ENCODE results near the gene RGCC.

The RGCC gene

DNA sequence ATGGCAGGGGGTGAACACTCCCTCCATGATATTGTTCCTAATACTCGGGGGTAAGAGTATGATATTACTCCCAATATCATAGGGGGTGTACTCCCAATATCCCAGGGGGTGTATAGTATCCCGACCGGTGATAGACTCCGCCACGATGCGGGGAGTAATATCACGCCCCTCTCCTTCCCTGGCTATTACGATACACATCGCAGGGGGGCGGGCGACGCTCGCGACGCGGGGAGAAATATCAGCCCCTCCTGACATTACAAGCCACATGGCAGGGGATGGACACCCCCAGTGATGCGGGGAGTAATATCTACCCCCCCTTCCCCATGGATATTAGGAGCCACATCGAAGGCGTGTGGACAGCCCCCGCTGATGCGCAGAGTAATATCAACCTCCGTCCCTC lies 3.2 kb upstream of the RGCC start:
- peak; percentile 19 for DNase-seq

- peak; percentile 83 for DNase-seq
Observed at GRCh38 chr13:41455725-41456419, 1.5 kb upstream of the RGCC start.

DNA sequence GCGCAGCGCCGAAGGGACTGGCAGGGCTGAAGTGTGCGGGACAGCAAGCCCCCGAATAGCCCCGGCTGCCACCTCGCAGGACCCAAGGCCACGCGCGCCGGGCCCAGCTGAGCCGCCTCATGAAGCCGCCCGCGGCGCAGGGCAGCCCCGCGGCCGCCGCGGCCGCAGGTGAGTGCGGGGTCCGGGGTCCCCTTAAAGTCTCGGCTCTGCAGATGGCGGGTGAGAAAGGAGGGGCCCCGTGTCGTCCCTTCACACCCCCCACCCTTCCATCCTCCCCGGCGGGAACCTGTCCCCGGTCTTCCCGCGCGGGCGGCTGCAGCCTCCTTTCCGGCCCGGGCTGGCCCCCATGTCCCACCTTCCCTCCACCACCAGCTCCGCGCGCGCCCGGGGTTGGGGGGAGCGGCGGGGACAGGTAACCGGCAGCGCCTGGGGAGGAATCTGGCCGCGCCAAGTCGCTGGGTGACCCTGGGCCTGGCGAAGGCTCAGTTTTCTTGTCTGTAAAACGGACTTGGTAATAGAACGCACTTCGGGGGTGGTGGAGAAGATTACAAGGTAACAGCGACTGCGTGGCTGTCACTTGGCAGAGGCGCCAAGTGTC lies 338 bp downstream of the RGCC start:
- DNase-seq: peak; percentile 40

DNA sequence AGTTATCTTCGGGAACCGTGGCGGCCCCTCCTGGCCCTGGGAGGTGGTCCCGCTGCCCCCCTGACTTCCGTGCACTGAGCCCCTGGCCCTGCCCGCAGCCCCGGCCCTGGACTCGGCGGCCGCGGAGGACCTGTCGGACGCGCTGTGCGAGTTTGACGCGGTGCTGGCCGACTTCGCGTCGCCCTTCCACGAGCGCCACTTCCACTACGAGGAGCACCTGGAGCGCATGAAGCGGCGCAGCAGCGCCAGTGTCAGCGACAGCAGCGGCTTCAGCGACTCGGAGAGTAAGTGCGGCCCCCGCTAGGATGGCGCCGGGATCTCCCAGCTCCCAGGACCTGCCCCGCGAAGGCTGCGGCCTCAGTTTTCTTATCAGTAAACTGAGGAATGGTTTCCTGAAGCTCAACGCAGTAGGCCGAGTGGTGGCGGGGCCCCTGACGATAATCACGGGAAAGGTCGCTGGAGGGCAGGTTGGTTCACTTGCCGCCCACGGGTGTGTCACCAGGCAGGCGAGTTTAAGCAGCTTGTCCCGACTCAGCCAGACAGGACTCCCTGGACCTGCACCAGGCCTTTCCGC lies 924 bp downstream of the RGCC start:
- peak; percentile 40 for DNase-seq

- DNase-seq: peak; percentile 48
Observed at GRCh38 chr13:41458761-41459431, 1.5 kb downstream of the RGCC start.

GRCh38 chr13:41459432-41460073 lies 2.2 kb downstream of the RGCC start:
- no peak for DNase-seq

GRCh38 chr13:41460074-41460465 lies 2.7 kb downstream of the RGCC start:
- DNase-seq: no peak

GRCh38 chr13:41460930-41461329 lies 3.6 kb downstream of the RGCC start:
- no peak for DNase-seq

DNA sequence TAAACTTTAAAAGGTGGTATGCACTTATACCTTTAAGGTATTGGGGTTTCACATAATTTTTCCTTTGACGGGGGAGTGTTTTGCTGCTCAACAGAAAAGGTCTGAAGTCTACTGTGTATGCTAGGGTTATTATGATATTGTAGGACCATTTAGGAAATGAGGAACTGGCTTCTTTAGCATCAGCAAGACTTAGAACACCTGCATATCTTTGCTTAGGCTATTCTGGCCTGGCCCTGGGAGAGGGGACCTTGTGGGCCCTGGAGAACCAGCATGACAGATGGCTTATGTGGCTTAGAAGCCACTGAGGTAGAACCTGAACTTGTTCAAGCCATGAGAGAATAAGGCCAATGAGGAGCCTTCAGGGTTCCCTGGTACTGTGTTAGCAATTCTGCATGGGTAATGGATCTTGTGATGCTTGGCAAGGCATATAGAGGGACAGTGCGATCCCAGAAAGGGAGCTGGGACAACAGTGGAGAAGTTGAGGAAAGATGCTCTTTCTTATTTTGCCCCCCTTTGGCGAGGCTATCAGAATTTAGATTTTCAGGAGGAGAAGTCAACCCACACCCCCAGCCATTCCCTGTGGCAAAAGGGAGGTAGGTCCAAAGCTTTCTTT lies 4.3 kb downstream of the RGCC start:
- DNase-seq: no peak

GRCh38 chr13:41462427-41462826 lies 5.1 kb downstream of the RGCC start:
- no peak for DNase-seq

GRCh38 chr13:41463838-41464602 lies 6.7 kb downstream of the RGCC start:
- DNase-seq: no peak

DNA sequence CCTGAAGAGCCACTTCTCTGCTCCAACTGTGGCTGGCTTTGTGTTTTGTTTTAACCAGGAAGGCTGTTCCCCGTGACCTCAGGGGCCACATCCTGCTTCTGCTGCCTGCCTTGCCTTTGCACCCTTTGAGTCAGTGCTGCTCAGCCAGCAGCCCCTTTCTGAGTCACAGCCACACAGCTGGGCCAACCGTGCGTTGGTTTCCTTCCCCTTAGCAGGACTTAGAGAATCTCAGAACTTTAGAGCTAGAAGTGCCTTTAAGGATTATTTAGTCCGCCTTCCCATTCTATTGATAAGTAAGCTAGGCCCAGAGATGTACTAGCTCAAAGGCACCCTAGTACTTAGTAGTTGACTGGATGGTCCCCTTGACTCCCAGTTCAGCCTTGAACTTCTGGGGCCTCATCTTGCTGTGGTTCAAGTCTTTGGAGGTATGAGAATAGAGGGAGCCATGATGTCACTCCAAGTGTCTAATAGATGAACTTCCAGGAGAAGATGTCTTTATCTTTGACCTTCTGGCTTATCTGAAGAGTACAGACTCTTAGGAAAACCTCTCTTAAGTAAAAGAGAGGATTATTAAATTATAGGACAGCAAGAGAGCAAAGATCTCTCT lies 8.0 kb downstream of the RGCC start:
- DNase-seq: no peak

DNA sequence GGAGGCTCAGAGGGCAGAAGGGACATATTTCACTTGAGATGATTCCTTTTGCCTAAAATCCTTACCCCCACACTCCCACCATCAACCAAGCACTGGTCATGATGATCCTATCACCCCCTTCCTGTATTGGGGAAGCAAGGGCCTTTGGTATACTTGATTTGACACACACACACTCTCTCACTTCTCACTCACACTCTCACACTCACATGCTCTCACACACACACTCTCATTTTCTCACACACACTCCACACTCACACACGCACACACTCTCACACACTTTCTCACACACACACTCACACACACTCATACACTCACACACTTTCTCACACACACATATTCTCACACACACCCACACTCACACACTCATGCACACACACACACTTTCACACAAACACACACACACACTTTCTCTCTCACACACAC lies 8.6 kb downstream of the RGCC start:
- DNase-seq: no peak

DNA sequence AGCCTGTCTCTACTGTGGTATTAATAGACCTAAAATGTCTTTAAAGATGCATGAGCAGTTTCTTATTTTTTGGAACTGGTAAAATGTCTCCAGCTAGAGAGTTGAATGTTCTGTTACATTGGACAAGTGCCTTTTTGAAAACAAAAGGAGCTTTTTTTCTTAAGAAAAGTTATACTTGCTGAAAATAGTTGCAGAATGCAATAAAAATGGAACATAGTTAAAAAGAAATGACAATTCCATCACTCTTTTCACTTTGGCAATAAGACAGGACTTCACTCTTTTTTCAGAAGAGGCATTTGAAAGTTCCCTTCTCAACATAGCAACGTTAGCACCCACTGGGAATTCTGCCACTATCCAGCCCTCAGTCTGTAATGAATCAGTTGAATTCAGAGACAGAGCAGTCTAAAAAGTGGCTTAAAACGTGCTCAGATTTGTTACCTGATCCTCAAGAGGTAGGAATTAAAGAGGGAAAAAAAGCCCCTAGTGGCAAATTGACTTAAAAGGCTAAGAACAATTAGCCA lies 10.1 kb downstream of the RGCC start:
- peak; percentile 10 for DNase-seq

DNA sequence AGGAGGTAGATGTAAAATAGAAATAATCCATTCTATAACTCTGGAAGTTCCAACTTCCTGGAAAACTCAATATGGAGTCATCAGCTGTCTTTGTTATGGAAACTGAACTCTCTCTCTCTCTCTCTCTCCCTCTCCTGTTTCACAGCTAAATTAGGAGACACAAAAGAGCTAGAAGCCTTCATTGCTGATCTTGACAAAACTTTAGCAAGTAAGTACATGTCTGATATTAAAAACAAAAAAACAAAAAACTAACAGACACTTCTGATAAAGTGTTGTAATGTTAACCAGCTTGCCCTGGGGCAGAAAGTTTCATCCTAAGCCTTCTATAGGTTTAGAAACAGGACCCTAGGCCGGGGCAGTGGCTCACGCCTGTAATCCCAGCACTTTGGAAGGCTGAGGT lies 11.3 kb downstream of the RGCC start:
- no peak for DNase-seq

- no peak for DNase-seq
Observed at GRCh38 chr13:41470196-41470595, 12.8 kb downstream of the RGCC start.

- DNase-seq: no peak
Observed at GRCh38 chr13:41471785-41472184, 14.4 kb downstream of the RGCC start.

GRCh38 chr13:41487222-41487621 lies 29.9 kb downstream of the RGCC start:
- DNase-seq: no peak

- no peak for DNase-seq
Observed at GRCh38 chr13:41488124-41488523, 30.8 kb downstream of the RGCC start.

GRCh38 chr13:41490371-41491015 lies 33.1 kb downstream of the RGCC start:
- DNase-seq: no peak

- no peak for DNase-seq
Observed at GRCh38 chr13:41491436-41491835, 34.1 kb downstream of the RGCC start.

Measured in NCI-H69 (cell line).